ENCODE data around the gene C4orf50.

The C4orf50 gene

GRCh38 chr4:5892323-5893003 lies 125.8 kb downstream of the C4orf50 start:
- Histone ChIP-seq H3K27me3 (peaks cover 17 to 75% (median 24%) of the 10 kb centered on the region in 11 experiments), H3K4me1 (peaks cover 50 to 83% (median 75%) of the 10 kb centered on the region in 10 experiments), H3K4me2 (peak overlapping the region; percentile 77 to 99 (median 89)), H3K36me3 (no peaks in the 10 kb centered on the region), H3K9ac (no peak overlapping the region), H4K20me1 (peaks cover 0 to 60% (median 19%) of the 10 kb centered on the region in 11 experiments; a peak in 15 of 22 replicates), H3K27ac (no peak overlapping the region), H3K4me3 (peak overlapping the region in 5 of 10 experiments; percentile 9 to 55 (median 26); a peak in 3 of 20 replicates), H3K9me3 (replicated peaks in 1 of 11) (peaks cover 6 to 17% (median 8%) of the 10 kb centered on the region in 11 experiments; a peak in 21 of 22 replicates)
- no peak for TF ChIP-seq Cebpa-rat (IDR thresholded peaks at IDR 0.05)

DNA sequence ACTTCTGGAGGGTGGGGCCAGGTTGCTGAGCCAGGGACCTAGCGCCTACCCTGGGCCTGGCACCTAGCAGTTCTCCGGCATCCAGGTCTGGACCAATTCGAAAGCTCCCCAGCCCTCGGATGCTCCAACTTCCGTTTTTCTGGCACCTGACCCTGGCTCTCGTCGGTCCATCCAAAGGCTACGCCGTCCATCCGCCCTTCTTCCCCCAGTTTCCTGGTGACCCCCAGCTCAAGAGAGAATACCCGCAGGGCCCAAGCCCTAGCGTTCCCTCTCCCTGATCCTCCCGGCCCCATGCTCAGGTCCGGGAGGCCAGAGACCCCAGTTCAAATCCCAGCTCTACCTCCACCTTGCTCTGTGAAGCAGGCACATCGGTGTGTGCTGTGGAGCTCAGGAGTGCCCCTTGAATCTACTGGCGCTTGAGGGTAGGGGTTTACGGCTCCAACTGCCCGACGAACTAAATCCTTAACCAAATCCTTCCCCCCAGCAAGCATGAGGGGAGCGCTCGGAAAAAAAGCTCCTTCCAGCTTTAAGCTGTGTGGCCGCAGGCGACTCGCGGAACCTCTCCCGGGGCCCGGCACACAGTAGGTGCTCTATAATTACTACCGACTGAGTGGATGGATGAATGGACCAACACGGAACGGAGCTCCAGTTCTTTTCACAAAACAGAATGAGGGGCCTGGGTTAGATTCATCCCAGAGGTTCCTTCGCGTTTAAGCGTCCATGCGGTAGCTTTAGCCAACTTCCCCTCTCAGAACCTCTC lies 126.5 kb downstream of the C4orf50 start:
- Histone ChIP-seq H3K4me1 (peaks cover 57 to 88% (median 81%) of the 10 kb centered on the region in 10 experiments), H4K20me1 (peaks cover 0 to 66% (median 27%) of the 10 kb centered on the region in 11 experiments; a peak in 19 of 22 replicates), H3K4me2 (peak overlapping the region in 9 of 11 experiments; percentile 17 to 99 (median 96); a peak in 13 of 22 replicates), H3K27me3 (peaks cover 17 to 73% (median 24%) of the 10 kb centered on the region in 11 experiments), H3K9me3 (replicated peaks in 1 of 11) (peaks cover 0 to 10% (median under 1%) of the 10 kb centered on the region in 11 experiments; a peak in 12 of 22 replicates), H3K36me3 (no peaks in the 10 kb centered on the region), H3K9ac (no peak overlapping the region), H3K4me3 (no peak overlapping the region), H3K27ac (no peak overlapping the region)
- TF ChIP-seq Cebpa-rat (IDR thresholded peaks at IDR 0.05) = no peak

DNA sequence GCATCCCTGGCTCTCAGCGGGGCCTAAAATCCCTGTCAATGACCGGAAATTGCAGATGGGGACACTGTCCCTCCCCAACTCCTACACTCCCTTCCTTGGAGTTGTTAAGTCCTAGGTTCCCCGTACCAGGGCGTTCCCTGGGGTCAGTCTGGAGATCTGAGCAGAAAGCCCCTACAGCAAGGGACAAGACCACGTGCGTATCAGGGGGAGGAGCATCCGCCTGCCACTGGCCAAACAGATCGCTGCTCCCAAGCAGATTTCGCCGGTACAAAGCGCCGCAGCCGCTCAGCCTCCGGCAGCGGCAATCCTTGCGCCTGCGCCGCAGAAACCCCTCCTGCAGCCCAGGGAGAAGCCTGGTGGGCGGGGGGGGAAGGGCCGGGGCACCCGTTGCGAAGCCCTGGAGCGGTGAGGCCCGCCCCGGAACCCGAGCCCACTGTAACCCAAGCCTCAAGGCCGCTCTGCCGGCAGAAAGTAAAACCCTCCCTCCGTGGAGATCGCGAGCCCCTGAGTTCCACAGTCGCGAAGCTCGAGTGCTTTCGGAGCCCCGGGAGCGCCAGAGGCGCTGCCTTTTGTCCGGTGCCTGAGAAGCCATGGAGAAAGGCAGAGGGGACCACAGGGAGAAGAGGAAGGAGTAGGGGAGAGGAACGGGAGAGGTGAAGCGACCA lies 128.0 kb downstream of the C4orf50 start:
- Histone ChIP-seq H3K36me3 (no peaks in the 10 kb centered on the region), H3K27ac (peak overlapping the region in 8 of 11 experiments; percentile 23 to 91 (median 56); a peak in 15 of 22 replicates), H3K9me3 (replicated peaks in 1 of 11) (peaks cover 0 to 9% (median 0%) of the 10 kb centered on the region in 11 experiments; a peak in 2 of 22 replicates), H3K27me3 (peaks cover 17 to 73% (median 24%) of the 10 kb centered on the region in 11 experiments), H3K4me2 (peak overlapping the region; percentile 92 to 99 (median 97)), H3K4me3 (peak overlapping the region; percentile 45 to 97 (median 92)), H4K20me1 (peaks cover 0 to 77% (median 42%) of the 10 kb centered on the region in 11 experiments; a peak in 19 of 22 replicates), H3K4me1 (peaks cover 57 to 89% (median 84%) of the 10 kb centered on the region in 10 experiments), H3K9ac (peak overlapping the region in 8 of 11 experiments; percentile 50 to 94 (median 86); a peak in 16 of 22 replicates)
- TF ChIP-seq Cebpa-rat (IDR thresholded peaks at IDR 0.05) = no peak

GRCh38 chr4:5889002-5889696 lies 129.1 kb downstream of the C4orf50 start:
- peak overlapping the region in 9 of 10 experiments; percentile 67 to 97 (median 92); a peak in 17 of 20 replicates for H3K4me3 ChIP-seq
- no peaks in the 10 kb centered on the region for H3K36me3 ChIP-seq
- peak overlapping the region; percentile 92 to 99 (median 97) for H3K4me2 ChIP-seq
- peak overlapping the region in 8 of 11 experiments; percentile 34 to 91 (median 80); a peak in 15 of 22 replicates for H3K27ac ChIP-seq
- peaks cover 0 to 81% (median 50%) of the 10 kb centered on the region in 11 experiments; a peak in 19 of 22 replicates for H4K20me1 ChIP-seq
- H3K4me1 ChIP-seq = peaks cover 63 to 89% (median 84%) of the 10 kb centered on the region in 10 experiments
- no peak for TF ChIP-seq Cebpa-rat (IDR thresholded peaks at IDR 0.05)
- peaks cover 0 to 9% (median 0%) of the 10 kb centered on the region in 11 experiments; a peak in 2 of 22 replicates for H3K9me3 ChIP-seq (replicated peaks in 1 of 11)
- peak overlapping the region in 8 of 11 experiments; percentile 86 to 94 (median 89); a peak in 15 of 22 replicates for H3K9ac ChIP-seq
- peaks cover 17 to 66% (median 24%) of the 10 kb centered on the region in 11 experiments for H3K27me3 ChIP-seq

GRCh38 chr4:5888222-5889001 lies 129.8 kb downstream of the C4orf50 start:
- Histone ChIP-seq H3K9me3 (replicated peaks in 1 of 11) (peaks cover 0 to 9% (median 0%) of the 10 kb centered on the region in 11 experiments; a peak in 2 of 22 replicates), H3K27me3 (peaks cover 17 to 58% (median 21%) of the 10 kb centered on the region in 11 experiments), H4K20me1 (peaks cover 0 to 80% (median 54%) of the 10 kb centered on the region in 11 experiments; a peak in 19 of 22 replicates), H3K36me3 (peaks cover 0 to 6% (median 0%) of the 10 kb centered on the region in 11 experiments; a peak in 2 of 22 replicates), H3K4me1 (peaks cover 61 to 89% (median 84%) of the 10 kb centered on the region in 10 experiments), H3K27ac (peak overlapping the region in 10 of 11 experiments; percentile 36 to 91 (median 87); a peak in 20 of 22 replicates), H3K4me3 (peak overlapping the region; percentile 58 to 97 (median 92)), H3K4me2 (peak overlapping the region; percentile 93 to 99 (median 99)), H3K9ac (peak overlapping the region; percentile 69 to 94 (median 87); a peak in 21 of 22 replicates)
- TF ChIP-seq Cebpa-rat (IDR thresholded peaks at IDR 0.05) = no peak

GRCh38 chr4:5887361-5888221 lies 130.6 kb downstream of the C4orf50 start:
- peaks cover 13 to 51% (median 15%) of the 10 kb centered on the region in 11 experiments for H3K27me3 ChIP-seq
- peak overlapping the region in 10 of 11 experiments; percentile 36 to 91 (median 87); a peak in 20 of 22 replicates for H3K27ac ChIP-seq
- H3K36me3 ChIP-seq = peaks cover 0 to 7% (median 0%) of the 10 kb centered on the region in 11 experiments; a peak in 2 of 22 replicates
- peak overlapping the region; percentile 58 to 97 (median 92) for H3K4me3 ChIP-seq
- H3K9ac ChIP-seq = peak overlapping the region; percentile 69 to 94 (median 87); a peak in 21 of 22 replicates
- H3K4me1 ChIP-seq = peaks cover 56 to 90% (median 84%) of the 10 kb centered on the region in 10 experiments
- H3K9me3 ChIP-seq (replicated peaks in 1 of 11) = peaks cover 0 to 7% (median 0%) of the 10 kb centered on the region in 11 experiments; a peak in 2 of 22 replicates
- peaks cover 0 to 83% (median 61%) of the 10 kb centered on the region in 11 experiments; a peak in 19 of 22 replicates for H4K20me1 ChIP-seq
- TF ChIP-seq Cebpa-rat (IDR thresholded peaks at IDR 0.05) = no peak
- peak overlapping the region; percentile 89 to 99 (median 98) for H3K4me2 ChIP-seq

Data from BLaER1 treated with 17β-estradiol and CSF1 and Interleukin-3, amounts not matched to agents 10 nM and 100 nM (cell line).